HFFc6 (cell line): Measurements from ENCODE around the gene CADM2. TPM values are rescaled to one million over a fixed set of nuclear protein-coding genes. Genes with fewer than 3 reads are reported as not detected.

Experiments used
- DNase-seq: peaks from one replicate; pipeline ENCODE4 v3.0.0-alpha.2; 2018
- H3K27ac Mint-ChIP-seq: 2 replicates; pipeline ENCODE4 v1.8.0; 2020; ENCODE audit warnings: mild to moderate bottlenecking, mixed read lengths
- H3K27me3 Mint-ChIP-seq: 2 replicates; pipeline ENCODE4 v1.8.0; 2021; ENCODE audit warnings: mild to moderate bottlenecking, moderate library complexity, mixed read lengths; ENCODE audit not compliant: insufficient read depth
- H3K36me3 Mint-ChIP-seq: 2 replicates; pipeline ENCODE4 v1.8.0; 2021; ENCODE audit warnings: low read depth, mixed read lengths
- H3K4me1 Mint-ChIP-seq: 2 replicates; pipeline ENCODE4 v1.8.0; 2020; ENCODE audit warnings: low read depth, mixed read lengths
- H3K4me3 Mint-ChIP-seq: 2 replicates; pipeline ENCODE4 v1.8.0; 2020; ENCODE audit warnings: mild to moderate bottlenecking, moderate library complexity, mixed read lengths
- H3K9me3 Mint-ChIP-seq: 2 replicates; pipeline ENCODE4 v1.8.0; 2020; ENCODE audit warnings: mild to moderate bottlenecking, mixed read lengths
- total RNA-seq, 6 experiments: library from RNA; stranded (reverse); fragmentation: NEBNext Ultra II Directional; extraction: Animal tissue kit (Norgen Biotek cat#: 25700); gene quantifications; 2 replicates in 1 of 6; 3 replicates in 5 of 6; pipeline ENCODE4 v1.2.3, GENCODE V29; 2021
- TF ChIP-seq, protein P1 (sequence below): fragments of 200-600 bp; sonication (generic); IDR thresholded peaks from 2 replicates; pipeline ENCODE4 v1.5.0; 2021; ENCODE audit warnings: antibody characterized with exemption, mild to moderate bottlenecking

CADM2 gene
- total RNA-seq, 6 experiments from 2014 or later = not detected

DNA sequence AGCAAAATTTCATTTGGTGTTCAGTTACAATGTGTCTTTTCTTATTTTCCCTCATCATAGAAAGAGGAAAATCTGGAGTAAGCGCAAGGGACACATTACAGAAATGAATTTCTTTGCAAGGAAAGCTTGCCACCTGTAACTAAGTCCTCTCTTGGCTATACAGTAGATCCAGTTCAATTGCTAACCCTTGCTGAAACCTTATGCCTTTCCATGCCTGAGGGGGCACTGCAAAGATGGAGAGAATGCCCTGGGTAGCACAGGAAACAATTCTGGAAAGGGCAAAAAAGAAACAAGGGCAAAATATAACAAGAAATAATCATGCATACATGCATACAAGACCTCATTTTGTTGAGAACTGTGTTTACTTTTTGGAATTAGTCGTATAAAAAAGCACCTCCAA, 4.3 kb downstream of the CADM2 start:
- Mint-ChIP-seq H3K4me1 (no peaks in the 10 kb centered on the region), H3K4me3 (no peak overlapping the region), H3K27me3 (peaks cover 10% of the 10 kb centered on the region), H3K36me3 (no peaks in the 10 kb centered on the region), H3K9me3 (no peaks in the 10 kb centered on the region; the same call in 1 of the 2 replicates), H3K27ac (no peak overlapping the region)
- TF ChIP-seq, protein P1, sequence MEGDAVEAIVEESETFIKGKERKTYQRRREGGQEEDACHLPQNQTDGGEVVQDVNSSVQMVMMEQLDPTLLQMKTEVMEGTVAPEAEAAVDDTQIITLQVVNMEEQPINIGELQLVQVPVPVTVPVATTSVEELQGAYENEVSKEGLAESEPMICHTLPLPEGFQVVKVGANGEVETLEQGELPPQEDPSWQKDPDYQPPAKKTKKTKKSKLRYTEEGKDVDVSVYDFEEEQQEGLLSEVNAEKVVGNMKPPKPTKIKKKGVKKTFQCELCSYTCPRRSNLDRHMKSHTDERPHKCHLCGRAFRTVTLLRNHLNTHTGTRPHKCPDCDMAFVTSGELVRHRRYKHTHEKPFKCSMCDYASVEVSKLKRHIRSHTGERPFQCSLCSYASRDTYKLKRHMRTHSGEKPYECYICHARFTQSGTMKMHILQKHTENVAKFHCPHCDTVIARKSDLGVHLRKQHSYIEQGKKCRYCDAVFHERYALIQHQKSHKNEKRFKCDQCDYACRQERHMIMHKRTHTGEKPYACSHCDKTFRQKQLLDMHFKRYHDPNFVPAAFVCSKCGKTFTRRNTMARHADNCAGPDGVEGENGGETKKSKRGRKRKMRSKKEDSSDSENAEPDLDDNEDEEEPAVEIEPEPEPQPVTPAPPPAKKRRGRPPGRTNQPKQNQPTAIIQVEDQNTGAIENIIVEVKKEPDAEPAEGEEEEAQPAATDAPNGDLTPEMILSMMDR = no peak
- DNase-seq = no peak

DNA sequence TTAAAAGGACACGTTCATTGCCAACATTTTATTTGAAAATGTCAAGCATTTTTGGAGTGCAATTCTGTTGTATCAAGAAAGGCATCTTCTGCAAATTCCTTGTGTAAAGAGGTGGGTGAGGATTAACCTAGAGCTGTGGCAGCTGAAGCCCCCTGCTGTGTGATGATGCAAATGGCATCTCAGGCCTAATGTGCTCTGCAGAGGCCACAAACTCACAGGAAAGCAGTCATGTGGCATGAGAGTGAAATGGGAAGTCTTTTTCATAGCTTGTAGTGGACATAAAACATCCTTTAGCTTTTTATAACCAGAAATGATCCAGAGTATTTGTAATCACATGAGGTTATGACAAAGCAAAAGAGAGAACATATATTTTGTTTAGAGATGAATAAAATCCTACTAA, 6.4 kb downstream of the CADM2 start:
- Mint-ChIP-seq H3K4me3 (no peak overlapping the region), H3K9me3 (no peaks in the 10 kb centered on the region; the same call in 1 of the 2 replicates), H3K36me3 (no peaks in the 10 kb centered on the region), H3K4me1 (no peaks in the 10 kb centered on the region), H3K27ac (no peak overlapping the region), H3K27me3 (peaks cover 1% of the 10 kb centered on the region)
- DNase-seq = no peak
- TF ChIP-seq, protein P1 = no peak

DNA sequence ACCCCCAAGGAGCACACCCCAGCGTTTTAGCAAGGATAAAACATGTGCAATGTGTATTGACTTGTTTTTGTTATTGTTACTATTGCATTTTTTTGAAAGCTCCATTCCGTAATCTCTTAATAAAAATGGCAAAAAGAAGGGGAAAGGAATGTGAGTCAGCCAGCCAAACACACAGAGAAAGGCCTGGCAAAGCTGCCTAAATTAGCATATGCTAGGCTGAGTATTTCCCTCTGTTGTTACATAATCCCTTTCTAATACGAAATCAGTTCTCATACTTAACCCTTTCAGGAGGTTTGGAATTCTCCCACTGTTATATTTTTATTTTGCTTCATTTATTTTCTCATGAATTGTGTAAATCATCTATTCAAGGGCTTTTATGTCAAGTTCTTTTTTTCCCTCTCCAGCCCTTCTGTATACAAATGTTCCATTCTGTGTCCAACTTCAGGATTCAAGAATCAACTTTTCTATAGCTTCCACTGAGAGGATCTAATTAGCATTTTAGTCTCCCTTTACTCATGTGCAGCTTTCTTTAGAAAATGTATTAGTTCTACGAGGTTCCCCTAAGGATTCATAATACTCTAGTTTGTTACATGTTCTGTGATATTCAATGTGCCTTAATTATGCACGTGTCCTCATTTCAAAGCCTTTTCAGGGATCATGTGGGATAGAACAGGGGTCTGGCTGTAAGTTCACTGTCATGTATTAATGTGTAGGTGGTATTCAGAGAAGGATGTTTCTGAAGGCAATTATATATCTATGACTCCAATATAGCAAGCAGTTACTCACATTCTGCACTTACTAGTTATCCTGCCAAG, 9.2 kb downstream of the CADM2 start:
- TF ChIP-seq, protein P1 = no peak
- DNase-seq = no peak
- Mint-ChIP-seq H3K27me3 (no peaks in the 10 kb centered on the region), H3K4me3 (no peak overlapping the region), H3K27ac (no peak overlapping the region), H3K4me1 (no peaks in the 10 kb centered on the region), H3K36me3 (no peaks in the 10 kb centered on the region), H3K9me3 (no peaks in the 10 kb centered on the region; the same call in 1 of the 2 replicates)

DNA sequence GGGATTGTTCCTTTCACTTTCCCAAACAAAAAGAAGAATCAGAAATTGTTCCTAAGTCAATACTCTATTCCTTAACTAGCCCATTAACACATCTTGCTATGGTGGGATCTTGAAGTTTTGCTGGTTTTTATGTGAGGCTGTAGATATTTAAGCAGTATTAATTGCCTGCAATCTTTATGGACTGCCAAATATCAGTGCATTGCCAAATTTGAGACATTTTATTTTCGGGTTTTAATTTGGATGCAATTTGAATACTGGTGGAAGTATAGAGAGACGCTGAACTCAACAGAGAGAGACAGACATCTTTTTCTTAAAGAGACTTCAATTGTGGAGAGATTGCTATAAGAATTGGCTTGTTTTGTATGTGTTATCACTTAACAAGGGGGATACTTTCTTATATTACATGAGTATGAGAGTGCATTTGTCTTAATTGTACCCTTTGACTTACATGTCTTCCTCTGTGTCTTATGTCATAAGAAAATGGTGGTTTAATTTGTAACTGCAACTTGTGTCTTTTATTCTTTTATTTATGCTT, 10.0 kb downstream of the CADM2 start:
- no peak overlapping the region for H3K27ac Mint-ChIP-seq
- no peak overlapping the region for H3K4me3 Mint-ChIP-seq
- no peak for DNase-seq
- TF ChIP-seq, protein P1 = no peak
- no peaks in the 10 kb centered on the region for H3K27me3 Mint-ChIP-seq
- no peaks in the 10 kb centered on the region for H3K9me3 Mint-ChIP-seq
- H3K36me3 Mint-ChIP-seq = no peaks in the 10 kb centered on the region
- H3K4me1 Mint-ChIP-seq = no peaks in the 10 kb centered on the region

DNA sequence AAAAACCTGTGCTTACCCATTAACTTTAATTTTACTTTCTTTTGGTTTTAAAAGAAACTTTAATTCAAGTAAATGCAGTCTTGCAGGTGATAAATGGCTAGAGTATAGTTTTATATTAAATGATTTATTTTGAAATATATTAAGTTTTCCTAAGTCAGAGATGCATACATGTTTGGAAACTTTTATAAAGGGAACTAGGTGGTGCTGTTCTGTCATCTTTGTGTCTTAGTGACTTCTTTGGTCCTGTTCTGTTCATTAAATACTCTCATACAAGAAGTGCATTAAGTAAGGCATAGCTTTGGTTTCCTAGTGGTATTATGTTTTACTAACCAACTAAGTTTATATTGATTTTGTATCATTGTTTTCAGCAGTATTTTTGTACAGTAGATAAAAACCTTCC, 15.6 kb downstream of the CADM2 start:
- Mint-ChIP-seq H3K36me3 (no peaks in the 10 kb centered on the region), H3K4me3 (no peak overlapping the region), H3K27me3 (no peaks in the 10 kb centered on the region), H3K4me1 (no peaks in the 10 kb centered on the region), H3K9me3 (no peaks in the 10 kb centered on the region), H3K27ac (no peak overlapping the region)
- TF ChIP-seq, protein P1 = no peak
- no peak for DNase-seq
